B cell (primary cell): Measurements from ENCODE around the gene CTDSPL2. TPM values are rescaled to one million over a fixed set of nuclear protein-coding genes. Genes with fewer than 3 reads are reported as not detected.
"Not testable (repeated sequence)": the region's sequence is repeated elsewhere in the genome, so short reads cannot be mapped to it uniquely, and the experiment has no call there.

Experiments
- ATAC-seq: fragments of 200-7000 bp; cut with Tn5 transposase; one replicate; pipeline ENCODE4 v1.10.0; 2021; ENCODE audit warnings: low read depth, mild to moderate bottlenecking, moderate number of reproducible peaks, moderate library complexity
- CTCF ChIA-PET: fragments of 350-600 bp; sonication (Branson Sonifier 250); formaldehyde crosslinking; loops from one replicate; lab custom pipeline; 2021; ENCODE audit warnings: antibody characterized with exemption, inconsistent platforms; lab: Charles Lee
- POLR2A ChIA-PET: fragments of 350-600 bp; sonication (Branson Sonifier 250); formaldehyde crosslinking; loops from one replicate; lab custom pipeline; 2021; ENCODE audit warnings: antibody characterized with exemption; lab: Charles Lee
- DNase-seq: peaks from one replicate; pipeline ENCODE4 v3.0.0; 2013
- H2AFZ ChIP-seq: 2 replicates; pipeline ENCODE4 v1.6.1; 2012; ENCODE audit warnings: mild to moderate bottlenecking, low read depth, low read length; ENCODE audit not compliant: insufficient read depth, poor library complexity, severe bottlenecking
- H3K27ac ChIP-seq, 2 donors: 1 replicate in 1 of 2; 2 replicates in 1 of 2; pipeline ENCODE4 v1.5.1; 2012 to 2013; ENCODE audit warnings: low read length in 2 of 2, mild to moderate bottlenecking in 2 of 2, moderate library complexity in 1 of 2
- H3K27me3 ChIP-seq, 4 experiments: fragments of 200-600 bp in 1 of 4; sonication (generic) in 1 of 4; replicated peaks in 1 of 4; 1 replicate in 2 of 4; 2 replicates in 2 of 4; pipeline versions ENCODE4 v1.6.1 to v1.7.0; 2013 to 2016; ENCODE audit warnings: low read length in 3 of 4, mild to moderate bottlenecking in 2 of 4, mixed read lengths in 1 of 4, moderate library complexity in 1 of 4; ENCODE audit not compliant: insufficient read depth in 4 of 4, control insufficient read depth in 3 of 4; ENCODE audit errors: control extremely low read depth in 1 of 4
- H3K36me3 ChIP-seq, 2 experiments: replicated peaks in 1 of 2; 1 replicate in 1 of 2; 2 replicates in 1 of 2; pipeline versions ENCODE4 v1.6.1 to v1.7.1; 2013; ENCODE audit warnings: low read length in 1 of 2; ENCODE audit not compliant: insufficient read depth in 2 of 2, control insufficient read depth in 1 of 2; ENCODE audit errors: control extremely low read depth in 1 of 2, extremely low read depth in 1 of 2
- H3K4me1 ChIP-seq, 2 donors: fragments of 200-600 bp in 1 of 2; sonication (generic) in 1 of 2; 1 replicate in 1 of 2; 2 replicates in 1 of 2; pipeline versions ENCODE4 v1.5.1 to v1.6.1; 2013 to 2017; ENCODE audit warnings: low read length in 2 of 2; ENCODE audit not compliant: control insufficient read depth in 2 of 2, insufficient read depth in 2 of 2
- H3K4me2 ChIP-seq: replicated peaks from 2 replicates; pipeline ENCODE3; 2012; ENCODE audit warnings: mild to moderate bottlenecking, low read depth, low read length; ENCODE audit not compliant: poor library complexity, severe bottlenecking
- H3K4me3 ChIP-seq, 5 experiments: fragments of 200-600 bp in 1 of 5; sonication (generic) in 1 of 5; 1 replicate in 3 of 5; 2 replicates in 2 of 5; pipeline versions ENCODE4 v1.5.1 to v1.7.0; 2011 to 2016; ENCODE audit warnings: low read length in 4 of 5, mild to moderate bottlenecking in 4 of 5, low read depth in 2 of 5, control low read depth in 1 of 5, moderate library complexity in 1 of 5; ENCODE audit not compliant: insufficient read depth in 1 of 5; ENCODE audit errors: control extremely low read depth in 1 of 5, extremely low read depth in 1 of 5
- H3K79me2 ChIP-seq: fragments of 200-600 bp; sonication (generic); one replicate; pipeline ENCODE4 v1.6.0; 2016; ENCODE audit warnings: low read length; ENCODE audit not compliant: control insufficient read depth, insufficient read depth
- H3K9ac ChIP-seq: fragments of 200-600 bp; sonication (generic); 2 replicates; pipeline ENCODE4 v1.6.1; 2017; ENCODE audit warnings: mild to moderate bottlenecking, low read length, moderate library complexity
- H3K9me3 ChIP-seq, 3 donors: one replicate each; pipeline versions ENCODE4 v1.6.1 to v1.7.1; 2013; ENCODE audit warnings: low read length in 2 of 3; ENCODE audit not compliant: control insufficient read depth in 2 of 3, insufficient read depth in 1 of 3; ENCODE audit errors: control extremely low read depth in 1 of 3
- H4K20me1 ChIP-seq: 2 replicates; pipeline ENCODE4 v1.6.0; 2012; ENCODE audit warnings: mild to moderate bottlenecking, low read length; ENCODE audit not compliant: insufficient read depth, control insufficient read depth, poor library complexity, severe bottlenecking
- H3K27ac Mint-ChIP-seq: one replicate; pipeline ENCODE4 v1.8.0; 2021; ENCODE audit warnings: mixed read lengths
- H3K27me3 Mint-ChIP-seq: one replicate; pipeline ENCODE4 v1.8.0; 2021; ENCODE audit warnings: mixed read lengths
- H3K4me1 Mint-ChIP-seq: one replicate; pipeline ENCODE4 v1.8.0; 2021; ENCODE audit warnings: mixed read lengths
- H3K4me3 Mint-ChIP-seq: one replicate; pipeline ENCODE4 v1.8.0; 2021; ENCODE audit warnings: mixed read lengths
- H3K9me3 Mint-ChIP-seq: one replicate; pipeline ENCODE4 v1.8.0; 2022; ENCODE audit warnings: mixed read lengths; ENCODE audit not compliant: insufficient read depth
- EZH2 ChIP-seq: IDR thresholded peaks from 2 replicates; pipeline ENCODE4 v1.6.1; 2012; ENCODE audit warnings: borderline replicate concordance, low read depth, mild to moderate bottlenecking, moderate library complexity, low read length; ENCODE audit not compliant: insufficient read depth, poor library complexity, severe bottlenecking
- WGBS: methylation state at CpG from one replicate; pipeline ENCODE4 v1.1.5; 2013; ENCODE audit warnings: missing lambda C conversion rate; ENCODE audit not compliant: insufficient coverage; 5-methylcytosine and 5-hydroxymethylcytosine counted together
- intact Hi-C: fragments of 100-400 bp; cut with micrococcal nuclease; formaldehyde crosslinking; loops from one replicate; pipeline ENCODE4 v1.10.0; 2022
- polyA plus RNA-seq: library from polyadenylated mRNA; depleted of rRNA; stranded (reverse); fragments of >200 nt; gene quantifications from 2 replicates; pipeline ENCODE4 v1.2.3, GENCODE V29; 2012
- total RNA-seq, 2 donors: library from RNA; stranded (reverse); fragments of 120-200 nt in 1 of 2; gene quantifications; 1 replicate in 1 of 2; 2 replicates in 1 of 2; pipeline versions ENCODE4 v1.2.3 to v1.2.4, GENCODE V29; 2013 to 2022
- TF ChIP-seq, protein P1 (sequence below): fragments of 200-600 bp; IDR thresholded peaks from one replicate; pipeline ENCODE4 v1.8.0; 2022; ENCODE audit warnings: antibody characterized with exemption, mild to moderate bottlenecking

CTDSPL2 gene
- total and polyA plus RNA-seq, 2 donors (not counting 1 experiment from before 2014, with no cell fraction given) = 17.8 to 84.1 TPM

DNA sequence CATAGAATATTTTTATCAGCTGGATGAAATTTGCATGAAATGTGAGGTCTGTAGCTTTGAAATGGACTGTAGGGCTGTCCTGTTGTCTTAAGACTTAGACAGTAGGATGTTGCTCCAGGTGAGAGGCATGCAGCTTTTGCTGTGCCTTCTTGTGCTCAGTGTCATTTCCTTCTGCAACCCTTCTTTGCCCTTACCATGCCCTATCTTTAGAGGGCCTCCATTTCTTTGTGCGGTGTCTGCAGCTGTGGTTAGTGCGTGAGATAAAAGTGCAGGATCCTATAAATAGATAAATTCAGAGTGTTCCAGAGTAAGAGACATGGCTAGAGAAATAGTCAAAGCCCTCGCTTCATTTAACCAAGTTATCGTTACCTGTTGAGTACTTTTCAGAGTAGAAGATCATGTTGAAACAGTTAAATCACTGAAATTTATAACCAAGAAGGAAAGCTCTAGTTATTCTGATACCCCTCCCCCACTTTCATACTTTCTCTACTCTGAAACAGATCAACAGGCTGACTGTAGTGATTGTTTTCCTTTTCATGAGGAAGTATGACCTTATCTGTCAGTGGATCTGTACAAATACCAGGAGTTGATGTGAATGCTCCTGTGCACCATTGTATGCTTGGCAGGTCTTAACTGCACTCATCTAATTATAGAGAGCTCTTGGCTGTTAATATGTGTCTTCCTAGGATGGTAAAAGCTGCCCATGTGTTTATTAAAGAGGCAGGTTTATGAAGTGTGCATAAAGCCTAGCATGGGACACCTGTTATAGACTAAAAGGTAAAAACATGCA lies 127.7 kb downstream of the CTDSPL2 start:
- intact Hi-C loops = no loop called here
- peaks cover 10% of the 10 kb centered on the region for H3K4me1 Mint-ChIP-seq
- ChIA-PET CTCF (interaction anchor here (1.5 kb wide), 1 partner anchor 9 kb away, joined by 6 read pairs; no protein-coding TSS in a partner anchor), POLR2A (no interaction called here)
- no peak overlapping the region for H3K27ac ChIP-seq
- DNase-seq (no peak), ATAC-seq (no peak)
- H3K9me3 ChIP-seq = no peaks in the 10 kb centered on the region
- no peak overlapping the region for H2AFZ ChIP-seq
- TF ChIP-seq, protein P1, sequence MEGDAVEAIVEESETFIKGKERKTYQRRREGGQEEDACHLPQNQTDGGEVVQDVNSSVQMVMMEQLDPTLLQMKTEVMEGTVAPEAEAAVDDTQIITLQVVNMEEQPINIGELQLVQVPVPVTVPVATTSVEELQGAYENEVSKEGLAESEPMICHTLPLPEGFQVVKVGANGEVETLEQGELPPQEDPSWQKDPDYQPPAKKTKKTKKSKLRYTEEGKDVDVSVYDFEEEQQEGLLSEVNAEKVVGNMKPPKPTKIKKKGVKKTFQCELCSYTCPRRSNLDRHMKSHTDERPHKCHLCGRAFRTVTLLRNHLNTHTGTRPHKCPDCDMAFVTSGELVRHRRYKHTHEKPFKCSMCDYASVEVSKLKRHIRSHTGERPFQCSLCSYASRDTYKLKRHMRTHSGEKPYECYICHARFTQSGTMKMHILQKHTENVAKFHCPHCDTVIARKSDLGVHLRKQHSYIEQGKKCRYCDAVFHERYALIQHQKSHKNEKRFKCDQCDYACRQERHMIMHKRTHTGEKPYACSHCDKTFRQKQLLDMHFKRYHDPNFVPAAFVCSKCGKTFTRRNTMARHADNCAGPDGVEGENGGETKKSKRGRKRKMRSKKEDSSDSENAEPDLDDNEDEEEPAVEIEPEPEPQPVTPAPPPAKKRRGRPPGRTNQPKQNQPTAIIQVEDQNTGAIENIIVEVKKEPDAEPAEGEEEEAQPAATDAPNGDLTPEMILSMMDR = no peak
- no peak for TF ChIP-seq EZH2
- no CpG with 5 or more reads among the region's 4 CpGs for WGBS
- H3K4me3 ChIP-seq = no peak overlapping the region
- no peak overlapping the region for H3K27ac Mint-ChIP-seq
- H3K9me3 Mint-ChIP-seq = no peaks in the 10 kb centered on the region
- H3K4me2 ChIP-seq = no peak overlapping the region
- no peak overlapping the region for H3K9ac ChIP-seq
- peaks cover 9 to 11% of the 10 kb centered on the region in 2 donors for H3K4me1 ChIP-seq
- H3K79me2 ChIP-seq = peaks cover 29% of the 10 kb centered on the region
- H3K27me3 ChIP-seq = no peaks in the 10 kb centered on the region
- H3K36me3 ChIP-seq = peaks cover 20 to 76% of the 10 kb centered on the region in 2 experiments
- H3K4me3 Mint-ChIP-seq = no peak overlapping the region
- no peaks in the 10 kb centered on the region for H3K27me3 Mint-ChIP-seq
- peaks cover 2% of the 10 kb centered on the region for H4K20me1 ChIP-seq

DNA sequence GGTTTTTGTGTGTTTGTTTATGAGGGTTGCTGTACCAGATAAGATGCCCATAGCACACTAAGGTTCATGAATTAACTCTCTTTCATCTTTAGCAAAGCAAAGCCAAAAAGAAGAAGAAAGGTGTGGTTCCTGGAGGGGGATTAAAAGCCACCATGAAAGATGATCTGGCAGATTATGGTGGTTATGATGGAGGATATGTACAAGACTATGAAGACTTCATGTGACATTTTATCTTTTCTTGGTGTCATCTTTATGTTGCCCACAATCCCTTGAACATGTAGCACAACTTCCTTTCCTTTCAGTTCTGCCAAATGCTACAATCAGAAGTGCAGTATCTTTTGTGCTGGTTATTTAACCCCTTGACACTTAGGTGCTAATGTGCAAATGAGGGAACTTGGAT lies 133.5 kb downstream of the CTDSPL2 start:
- H2AFZ ChIP-seq, H3K4me2 ChIP-seq, H3K4me1 Mint-ChIP-seq, H3K79me2 ChIP-seq, H3K4me1 ChIP-seq, H3K27me3 ChIP-seq, H3K27ac ChIP-seq, H4K20me1 ChIP-seq, H3K9me3 Mint-ChIP-seq, H3K9me3 ChIP-seq, intact Hi-C loops, H3K27ac Mint-ChIP-seq, ATAC-seq, H3K27me3 Mint-ChIP-seq, H3K4me3 Mint-ChIP-seq, DNase-seq, H3K4me3 ChIP-seq, POLR2A ChIA-PET, H3K9ac ChIP-seq: not testable (repeated sequence)
- CTCF ChIA-PET = interaction anchor here (0.6 kb wide), 1 partner anchor 17 kb away, joined by 4 read pairs; no protein-coding TSS in a partner anchor
- H3K36me3 ChIP-seq = peaks cover 30 to 86% of the 10 kb centered on the region in 2 experiments
